Parathyroid adenoma (tissue), 2 donors: ENCODE data around the gene ZNF19.

Experiments
- H2AFZ ChIP-seq: fragments of 300-600 bp; sonication (generic); one replicate; pipeline ENCODE4 v1.7.0; 2017; ENCODE audit warnings: antibody characterized with exemption, mild to moderate bottlenecking
- H3K27ac ChIP-seq: fragments of 300-600 bp; sonication (generic); one replicate; pipeline ENCODE4 v1.7.0; 2017
- H3K27me3 ChIP-seq: fragments of 300-600 bp; sonication (generic); one replicate; pipeline ENCODE4 v1.7.0; 2017; ENCODE audit warnings: low read length; ENCODE audit not compliant: control insufficient read depth, insufficient read depth
- H3K36me3 ChIP-seq: fragments of 300-600 bp; sonication (generic); one replicate; pipeline ENCODE4 v1.7.0; 2017; ENCODE audit warnings: low read length; ENCODE audit not compliant: control insufficient read depth, insufficient read depth
- H3K4me1 ChIP-seq: fragments of 300-600 bp; sonication (generic); one replicate; pipeline ENCODE4 v1.7.0; 2017; ENCODE audit warnings: control low read depth
- H3K4me2 ChIP-seq: fragments of 300-600 bp; sonication (generic); one replicate; pipeline ENCODE4 v1.7.0; 2017; ENCODE audit warnings: low read length
- H3K4me3 ChIP-seq: fragments of 300-600 bp; sonication (generic); one replicate; pipeline ENCODE4 v1.7.0; 2017; ENCODE audit warnings: low read depth, low read length
- H3K79me2 ChIP-seq: fragments of 300-600 bp; sonication (generic); one replicate; pipeline ENCODE4 v1.7.0; 2017; ENCODE audit warnings: control low read depth
- H3K9ac ChIP-seq: fragments of 300-600 bp; sonication (generic); one replicate; pipeline ENCODE4 v1.7.0; 2017; ENCODE audit warnings: mild to moderate bottlenecking
- H3K9me3 ChIP-seq: fragments of 300-600 bp; sonication (generic); one replicate; pipeline ENCODE4 v1.7.0; 2017; ENCODE audit warnings: low read length; ENCODE audit not compliant: control insufficient read depth
- TF ChIP-seq, protein P1 (sequence below): fragments of 300-600 bp; sonication (generic); IDR thresholded peaks from one replicate; pipeline ENCODE4 v1.7.0; 2017; ENCODE audit warnings: antibody characterized with exemption, mild to moderate bottlenecking
- donor health status: primary hyperparathyroidism.

The ZNF19 gene

DNA sequence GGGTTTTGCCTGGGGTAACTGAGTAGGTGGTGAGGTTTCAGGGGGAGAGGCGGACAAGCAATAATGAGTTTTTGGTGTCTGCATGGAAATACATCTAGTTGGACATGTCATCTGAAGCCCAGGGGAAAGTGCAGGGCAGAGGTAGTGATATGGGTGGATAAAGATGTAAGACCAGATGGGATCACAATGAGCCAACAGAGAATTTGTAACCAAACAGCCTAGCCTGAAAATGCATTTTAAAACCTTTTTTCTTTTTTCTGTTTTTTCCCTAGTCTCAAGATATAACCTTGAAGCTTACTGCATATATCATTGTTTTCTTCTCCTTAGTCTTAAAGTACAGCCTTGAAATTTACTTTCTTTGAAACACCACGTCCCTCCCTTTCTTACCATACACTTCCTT lies 3.7 kb upstream of the ZNF19 start:
- TF ChIP-seq, protein P1, sequence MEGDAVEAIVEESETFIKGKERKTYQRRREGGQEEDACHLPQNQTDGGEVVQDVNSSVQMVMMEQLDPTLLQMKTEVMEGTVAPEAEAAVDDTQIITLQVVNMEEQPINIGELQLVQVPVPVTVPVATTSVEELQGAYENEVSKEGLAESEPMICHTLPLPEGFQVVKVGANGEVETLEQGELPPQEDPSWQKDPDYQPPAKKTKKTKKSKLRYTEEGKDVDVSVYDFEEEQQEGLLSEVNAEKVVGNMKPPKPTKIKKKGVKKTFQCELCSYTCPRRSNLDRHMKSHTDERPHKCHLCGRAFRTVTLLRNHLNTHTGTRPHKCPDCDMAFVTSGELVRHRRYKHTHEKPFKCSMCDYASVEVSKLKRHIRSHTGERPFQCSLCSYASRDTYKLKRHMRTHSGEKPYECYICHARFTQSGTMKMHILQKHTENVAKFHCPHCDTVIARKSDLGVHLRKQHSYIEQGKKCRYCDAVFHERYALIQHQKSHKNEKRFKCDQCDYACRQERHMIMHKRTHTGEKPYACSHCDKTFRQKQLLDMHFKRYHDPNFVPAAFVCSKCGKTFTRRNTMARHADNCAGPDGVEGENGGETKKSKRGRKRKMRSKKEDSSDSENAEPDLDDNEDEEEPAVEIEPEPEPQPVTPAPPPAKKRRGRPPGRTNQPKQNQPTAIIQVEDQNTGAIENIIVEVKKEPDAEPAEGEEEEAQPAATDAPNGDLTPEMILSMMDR, result no peak
- Histone ChIP-seq H3K79me2 (no peaks in the 10 kb centered on the region), H3K9me3 (no peaks in the 10 kb centered on the region), H3K27me3 (no peaks in the 10 kb centered on the region), H3K9ac (no peak overlapping the region), H2AFZ (no peak overlapping the region), H3K27ac (no peak overlapping the region), H3K4me2 (no peak overlapping the region), H3K4me3 (no peak overlapping the region), H3K4me1 (no peaks in the 10 kb centered on the region), H3K36me3 (no peaks in the 10 kb centered on the region)

DNA sequence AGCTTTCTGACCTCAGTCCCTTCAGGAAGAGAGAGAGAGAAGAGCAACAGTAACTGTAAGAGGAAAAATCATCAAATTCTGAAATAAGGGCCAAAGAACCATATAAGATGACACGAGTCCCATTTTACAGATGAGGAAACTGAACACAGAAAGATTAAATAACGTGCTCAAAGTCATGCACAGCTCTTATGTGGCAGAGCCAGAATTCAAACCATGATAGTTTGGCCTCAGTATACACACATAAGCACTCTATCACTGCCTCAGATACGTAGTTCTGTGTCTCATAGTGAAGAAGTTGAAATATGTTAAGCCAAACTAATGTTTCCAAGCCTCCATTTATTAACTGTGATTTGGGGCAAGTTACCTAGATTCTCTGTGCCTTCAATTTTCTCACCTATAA lies 1.9 kb upstream of the ZNF19 start:
- no peak overlapping the region for H2AFZ ChIP-seq

DNA sequence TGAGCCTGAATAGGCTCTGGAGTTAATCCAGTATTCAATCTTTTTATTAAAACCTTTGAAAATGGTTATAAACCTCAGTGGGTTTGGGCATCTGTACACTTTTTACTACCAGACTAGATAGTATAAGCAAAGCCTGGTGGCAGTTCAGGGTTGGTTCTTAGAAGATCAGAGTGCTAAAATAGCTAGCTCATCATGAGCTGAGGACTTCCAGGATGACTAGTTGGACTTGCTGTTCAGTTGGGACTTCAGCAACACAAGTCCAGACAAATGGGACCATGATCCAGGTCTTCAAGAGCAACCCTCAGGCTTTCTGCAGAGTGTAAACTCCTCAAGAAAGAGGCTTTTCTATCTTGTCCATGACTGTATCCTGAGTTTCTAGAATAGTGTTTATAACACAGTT lies 1.2 kb upstream of the ZNF19 start:
- H3K4me3 ChIP-seq, result no peak overlapping the region
- H3K9me3 ChIP-seq, result no peaks in the 10 kb centered on the region
- H3K4me1 ChIP-seq, result no peaks in the 10 kb centered on the region
- no peak overlapping the region for H3K4me2 ChIP-seq
- H3K36me3 ChIP-seq, result no peaks in the 10 kb centered on the region
- no peaks in the 10 kb centered on the region for H3K79me2 ChIP-seq
- H3K9ac ChIP-seq, result no peak overlapping the region
- no peaks in the 10 kb centered on the region for H3K27me3 ChIP-seq
- H2AFZ ChIP-seq, result no peak overlapping the region
- TF ChIP-seq, protein P1, result no peak
- H3K27ac ChIP-seq, result no peak overlapping the region

More for the DNA sequence above, 1.9 kb upstream of the ZNF19 start:
- H3K4me3 ChIP-seq, result no peak overlapping the region
- no peak overlapping the region for H3K9ac ChIP-seq
- no peaks in the 10 kb centered on the region for H3K9me3 ChIP-seq
- no peak overlapping the region for H3K27ac ChIP-seq
- no peak overlapping the region for H3K4me2 ChIP-seq
- no peaks in the 10 kb centered on the region for H3K4me1 ChIP-seq
- no peaks in the 10 kb centered on the region for H3K27me3 ChIP-seq
- H3K79me2 ChIP-seq, result no peaks in the 10 kb centered on the region
- TF ChIP-seq, protein P1, result no peak
- no peaks in the 10 kb centered on the region for H3K36me3 ChIP-seq

DNA sequence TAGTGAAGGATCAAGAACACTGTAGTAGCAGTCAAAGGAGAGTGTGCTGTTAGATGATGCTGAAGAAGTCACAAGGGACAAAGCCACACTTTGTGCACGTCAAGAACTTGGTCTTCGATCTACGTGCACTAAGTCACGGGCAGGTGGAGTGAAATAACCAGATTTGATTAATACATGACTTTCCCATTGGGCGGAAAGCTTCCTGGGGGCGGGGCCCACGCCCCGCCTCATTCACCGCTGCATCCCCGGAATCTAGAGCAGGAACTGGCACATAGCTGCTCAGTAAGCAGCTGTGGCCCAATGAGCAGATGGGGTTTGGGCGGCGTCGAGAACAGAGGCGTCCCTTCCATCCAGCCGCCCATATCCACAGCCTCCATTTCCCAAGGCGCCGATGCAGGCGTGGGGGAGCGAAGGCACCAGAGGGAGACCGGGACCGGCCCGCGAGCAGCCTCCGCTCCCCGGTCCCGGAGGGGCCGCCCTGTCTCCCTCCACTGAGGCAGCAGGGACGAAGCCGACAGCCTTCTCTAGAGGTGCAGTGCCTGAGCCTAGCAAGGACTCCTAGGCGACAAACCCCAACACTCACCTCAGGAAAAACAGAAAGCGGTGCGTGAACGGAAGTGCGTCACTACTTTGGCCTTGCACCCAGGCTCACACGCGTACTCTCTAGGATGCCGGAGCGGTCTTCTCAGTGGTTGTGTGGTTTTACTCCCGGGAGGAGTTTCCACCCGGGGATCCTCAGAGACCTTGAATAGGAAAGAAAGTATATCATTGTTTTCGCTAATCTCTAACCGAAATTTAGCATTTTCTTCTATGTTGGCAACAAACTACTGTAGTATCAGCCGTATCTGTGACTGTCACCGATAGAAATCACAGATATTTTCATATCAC lies 4.9 kb downstream of the ZNF19 start:
- H2AFZ ChIP-seq, result peak overlapping the region; percentile 88
- TF ChIP-seq, protein P1, result no peak
- H3K36me3 ChIP-seq, result no peaks in the 10 kb centered on the region
- no peaks in the 10 kb centered on the region for H3K79me2 ChIP-seq
- peak overlapping the region; percentile 97 for H3K4me3 ChIP-seq
- H3K27me3 ChIP-seq, result no peaks in the 10 kb centered on the region
- H3K4me2 ChIP-seq, result peak overlapping the region; percentile 95
- no peaks in the 10 kb centered on the region for H3K9me3 ChIP-seq
- peak overlapping the region; percentile 93 for H3K27ac ChIP-seq
- H3K4me1 ChIP-seq, result no peaks in the 10 kb centered on the region
- no peak overlapping the region for H3K9ac ChIP-seq

DNA sequence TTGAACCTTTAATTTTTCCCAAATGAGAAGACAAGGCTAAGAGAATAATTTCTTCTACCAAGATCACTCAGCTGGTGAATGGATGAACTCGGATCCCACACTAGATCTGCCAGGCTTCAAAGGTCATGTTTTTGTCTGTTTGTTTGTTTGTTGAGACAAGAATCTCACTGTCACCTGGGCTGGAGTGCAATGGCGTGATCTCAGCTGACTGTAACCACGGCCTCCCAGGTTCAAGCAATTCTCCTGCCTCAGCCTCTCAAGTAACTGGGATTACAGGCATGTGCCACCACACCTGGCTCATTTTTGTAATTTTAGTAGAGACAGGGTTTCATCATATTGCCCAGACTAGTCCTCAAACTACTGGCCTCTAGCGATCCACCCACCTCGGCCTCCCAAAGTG lies 6.6 kb downstream of the ZNF19 start:
- Histone ChIP-seq H3K36me3 (no peaks in the 10 kb centered on the region), H3K4me3 (no peak overlapping the region), H3K4me2 (no peak overlapping the region), H3K79me2 (no peaks in the 10 kb centered on the region), H3K4me1 (no peaks in the 10 kb centered on the region), H3K9me3 (no peaks in the 10 kb centered on the region), H2AFZ (no peak overlapping the region), H3K27me3 (no peaks in the 10 kb centered on the region), H3K9ac (no peak overlapping the region), H3K27ac (no peak overlapping the region)
- TF ChIP-seq, protein P1, result no peak
